H1 (cell line): ENCODE results near the gene RAD9A. TPM values are rescaled to one million over a fixed set of nuclear protein-coding genes. Genes with fewer than 3 reads are reported as not detected.
A peak's percentile ranks its signal among the peaks of the same experiment; 100 is the strongest.

Experiments
- CTCF ChIA-PET: fragments of 300-600 bp; sonication (Branson Sonifier 250); formaldehyde crosslinking; loops from one replicate; lab custom pipeline; 2021; ENCODE audit not compliant: partially characterized antibody; lab: Charles Lee
- POLR2A ChIA-PET: fragments of 300-600 bp; sonication (Branson Sonifier 250); formaldehyde crosslinking; loops from one replicate; lab custom pipeline; 2021; ENCODE audit warnings: inconsistent platforms; ENCODE audit not compliant: partially characterized antibody; lab: Charles Lee
- DNase-seq, 2 experiments: peaks; one replicate each; pipeline versions ENCODE4 v3.0.0 to v3.0.0-alpha.2; 2010 to 2022; ENCODE audit warnings: low spot score in 2 of 2, low read depth in 1 of 2, mixed read lengths in 1 of 2
- FAIRE-seq: peaks from 2 replicates; lab custom pipeline; 2011; peaks lifted over from hg19 to GRCh38; lab: Jason Lieb, UNC
- H2AFZ ChIP-seq: 2 replicates; pipeline ENCODE4 v1.8.1; 2012; ENCODE audit warnings: low read length, inconsistent platforms
- H2AK5ac ChIP-seq: 2 replicates; pipeline ENCODE4 v1.6.1; 2013; ENCODE audit warnings: low read depth, low read length
- H2BK120ac ChIP-seq: replicated peaks from 2 replicates; pipeline ENCODE3; 2013; ENCODE audit warnings: low read depth, low read length, inconsistent platforms
- H2BK12ac ChIP-seq: 2 replicates; pipeline ENCODE4 v1.6.1; 2013; ENCODE audit warnings: low read depth, low read length
- H2BK15ac ChIP-seq: 2 replicates; pipeline ENCODE4 v1.6.1; 2013; ENCODE audit warnings: low read length
- H2BK20ac ChIP-seq: 2 replicates; pipeline ENCODE4 v1.6.1; 2013; ENCODE audit warnings: low read length
- H2BK5ac ChIP-seq: 2 replicates; pipeline ENCODE4 v1.6.1; 2013; ENCODE audit warnings: low read depth, low read length
- H3K14ac ChIP-seq: 2 replicates; pipeline ENCODE4 v1.6.1; 2013; ENCODE audit warnings: inconsistent platforms; ENCODE audit not compliant: insufficient read length
- H3K18ac ChIP-seq: 2 replicates; pipeline ENCODE4 v1.6.1; 2013; ENCODE audit warnings: low read length; ENCODE audit errors: extremely low read depth
- H3K23ac ChIP-seq: 2 replicates; pipeline ENCODE4 v1.6.1; 2013; ENCODE audit warnings: inconsistent platforms; ENCODE audit not compliant: insufficient read length
- H3K23me2 ChIP-seq: 2 replicates; pipeline ENCODE4 v1.6.1; 2013; ENCODE audit warnings: low read depth, low read length
- H3K27ac ChIP-seq: 2 replicates; pipeline ENCODE4 v1.6.1; 2011; ENCODE audit warnings: low read depth, low read length, inconsistent platforms
- H3K27me3 ChIP-seq, 4 experiments: replicated peaks in 1 of 4; 1 replicate in 1 of 4; 2 replicates in 3 of 4; pipeline versions ENCODE4 v1.6.1 to v1.8.1; 2011 to 2013; ENCODE audit warnings: low read length in 3 of 4, mild to moderate bottlenecking in 3 of 4, inconsistent platforms in 2 of 4, mixed read lengths in 2 of 4, moderate library complexity in 1 of 4; ENCODE audit not compliant: control insufficient read depth in 3 of 4, insufficient read depth in 3 of 4; ENCODE audit errors: extremely low read depth in 1 of 4
- H3K36me3 ChIP-seq, 4 experiments: 2 replicates each; pipeline versions ENCODE4 v1.6.1 to v1.8.1; 2011 to 2013; ENCODE audit warnings: mild to moderate bottlenecking in 4 of 4, low read length in 3 of 4, moderate library complexity in 2 of 4, control low read depth in 1 of 4, inconsistent platforms in 1 of 4; ENCODE audit not compliant: insufficient read depth in 4 of 4, control insufficient read depth in 2 of 4
- H3K4ac ChIP-seq: replicated peaks from 2 replicates; pipeline ENCODE3; 2013; ENCODE audit warnings: low read length, low read depth, mixed read lengths, inconsistent platforms; ENCODE audit not compliant: insufficient read length
- H3K4me1 ChIP-seq, 4 experiments: replicated peaks in 1 of 4; 1 replicate in 1 of 4; 2 replicates in 3 of 4; pipeline versions ENCODE4 v1.6.1 to v1.8.1; 2011 to 2013; ENCODE audit warnings: low read length in 3 of 4, inconsistent platforms in 2 of 4, mixed read lengths in 1 of 4; ENCODE audit not compliant: insufficient read depth in 4 of 4, control insufficient read depth in 3 of 4
- H3K4me2 ChIP-seq, 2 experiments: 2 replicates each; pipeline versions ENCODE4 v1.6.1 to v1.8.1; 2011 to 2013; ENCODE audit warnings: low read depth in 2 of 2, low read length in 2 of 2, control low read depth in 1 of 2, inconsistent platforms in 1 of 2, mild to moderate bottlenecking in 1 of 2; ENCODE audit not compliant: insufficient read depth in 1 of 2
- H3K4me3 ChIP-seq, 4 experiments: fragments of 200-600, 300-600 bp in 1 of 4; sonication (generic), shearing (Covaris generic), sonication (Bioruptor Twin) in 1 of 4; 2 replicates each; pipeline versions ENCODE4 v1.5.1 to v1.8.1; 2011 to 2016; ENCODE audit warnings: low read length in 4 of 4, low read depth in 3 of 4, control low read depth in 2 of 4, inconsistent platforms in 2 of 4, mild to moderate bottlenecking in 2 of 4, mixed read lengths in 1 of 4, moderate library complexity in 1 of 4; ENCODE audit not compliant: insufficient read depth in 2 of 4; ENCODE audit errors: extremely low read depth in 1 of 4
- H3K56ac ChIP-seq: replicated peaks from 2 replicates; pipeline ENCODE3; 2013; ENCODE audit warnings: low read depth, mild to moderate bottlenecking, mixed read lengths, low read length, inconsistent platforms; ENCODE audit not compliant: insufficient read length
- H3K79me1 ChIP-seq: 2 replicates; pipeline ENCODE4 v1.6.1; 2013; ENCODE audit warnings: low read depth, low read length, control low read depth
- H3K79me2 ChIP-seq, 2 experiments: 2 replicates each; pipeline versions ENCODE4 v1.6.1 to v1.8.1; 2012 to 2013; ENCODE audit warnings: low read length in 2 of 2, mild to moderate bottlenecking in 2 of 2, inconsistent platforms in 1 of 2; ENCODE audit not compliant: insufficient read depth in 2 of 2, control insufficient read depth in 1 of 2
- H3K9ac ChIP-seq, 4 experiments: replicated peaks in 1 of 4; 1 replicate in 1 of 4; 2 replicates in 3 of 4; pipeline versions ENCODE4 v1.6.1 to v1.8.1; 2011 to 2013; ENCODE audit warnings: low read depth in 3 of 4, low read length in 3 of 4, control low read depth in 2 of 4, mild to moderate bottlenecking in 2 of 4, moderate library complexity in 2 of 4, inconsistent platforms in 1 of 4; ENCODE audit errors: extremely low read depth in 1 of 4
- H3K9me3 ChIP-seq, 2 experiments: 2 replicates each; pipeline versions ENCODE4 v1.6.1 to v1.8.1; 2012 to 2013; ENCODE audit warnings: mild to moderate bottlenecking in 2 of 2, moderate library complexity in 2 of 2, control low read depth in 1 of 2, inconsistent platforms in 1 of 2, low read depth in 1 of 2, low read length in 1 of 2, mixed read lengths in 1 of 2; ENCODE audit not compliant: insufficient read depth in 2 of 2
- H4K20me1 ChIP-seq, 2 experiments: replicated peaks in 1 of 2; 2 replicates each; pipeline versions ENCODE3 to v1.8.1; 2011 to 2013; ENCODE audit warnings: inconsistent platforms in 2 of 2, low read length in 2 of 2, mild to moderate bottlenecking in 1 of 2; ENCODE audit not compliant: insufficient read depth in 2 of 2, control insufficient read depth in 1 of 2
- H4K5ac ChIP-seq: 2 replicates; pipeline ENCODE4 v1.6.1; 2013; ENCODE audit warnings: low read length, low read depth, mixed read lengths, inconsistent platforms; ENCODE audit not compliant: insufficient read length
- H4K8ac ChIP-seq: 2 replicates; pipeline ENCODE4 v1.8.0; 2013; ENCODE audit warnings: mild to moderate bottlenecking, moderate library complexity, low read length, inconsistent platforms; ENCODE audit not compliant: insufficient read depth; ENCODE audit errors: extremely low read depth
- H4K91ac ChIP-seq: replicated peaks from 2 replicates; pipeline ENCODE3; 2013; ENCODE audit warnings: low read length, mixed read lengths, inconsistent platforms; ENCODE audit not compliant: insufficient read length
- BRCA1 ChIP-seq: IDR thresholded peaks from 2 replicates; pipeline ENCODE4 v1.6.1; 2012; ENCODE audit warnings: low read depth, low read length, improper control_type of control experiment
- WGBS, 2 experiments: shearing (Covaris generic) in 1 of 2; methylation state at CpG; one replicate each; pipeline versions ENCODE4 v1.1.6 to v1.1.7; 2013 to 2015; ENCODE audit warnings: low lambda C conversion rate in 2 of 2, mixed read lengths in 2 of 2, inconsistent platforms in 1 of 2, low coverage in 1 of 2, missing lambda C conversion rate in 1 of 2; ENCODE audit not compliant: insufficient replicate concordance in 2 of 2, insufficient coverage in 1 of 2, insufficient read length in 1 of 2; ENCODE audit errors: extremely low coverage in 1 of 2, missing lambda C conversion rate in 1 of 2; 5-methylcytosine and 5-hydroxymethylcytosine counted together
- polyA plus RNA-seq, 7 experiments: library from polyadenylated mRNA; depleted of rRNA in 3 of 7; stranded (reverse) in 5 of 7; unstranded in 2 of 7; fragments of >200 nt in 5 of 7; fragments of 200-250 nt in 2 of 7; gene quantifications; 1 replicate in 5 of 7; 2 replicates in 1 of 7; 4 replicates in 1 of 7; pipeline versions ENCODE4 v1.2.1 to v1.2.3, GENCODE V29; 2011 to 2013; ENCODE audit warnings: missing spikeins in 2 of 7, mixed read lengths in 2 of 7
- total RNA-seq: library from RNA; stranded (reverse); fragmentation: NEBNext Ultra II Directional; extraction: Animal tissue kit (Norgen Biotek cat#: 25700); gene quantifications from 2 replicates; pipeline ENCODE4 v1.2.1, GENCODE V29; 2021

The RAD9A gene
- total and polyA plus RNA-seq, 2 of the 8 experiments (the other 6 are each of a cell fraction or from before 2014, with no cell fraction given) = 22.2 to 25.5 TPM

- 65% methylated on average over 14 of the region's 14 CpGs; no CpG with 5 or more reads in 1 of the 2 experiments for WGBS, 2 experiments
- no peak overlapping the region for H4K5ac ChIP-seq
- no peak overlapping the region for H3K27ac ChIP-seq
- H2BK120ac ChIP-seq = no peak overlapping the region
- H3K23ac ChIP-seq = no peak overlapping the region
- peak overlapping the region; percentile 72; the same call in 1 of the 2 replicates for H2BK15ac ChIP-seq
- no peak overlapping the region for H2AK5ac ChIP-seq
- no peak overlapping the region for H3K56ac ChIP-seq
- ChIA-PET POLR2A (interaction anchor here (0.5 to 4.1 kb wide), 7 partner anchors 8 to 41 kb away, joined by 3 to 16 read pairs (median 3); partner anchors contain the start of genes CLCF1 and POLD4), CTCF (interaction anchor here (2.5 to 34.8 kb wide), 3 partner anchors 8 to 20 kb away, joined by 12 to 1305 read pairs (median 1305); partner anchors contain the start of genes CLCF1, POLD4 and RAD9A)
- no peak overlapping the region for H4K8ac ChIP-seq
- H3K23me2 ChIP-seq = no peaks in the 10 kb centered on the region; the same call in 1 of the 2 replicates
- no peak overlapping the region for H2BK12ac ChIP-seq
- H3K27me3 ChIP-seq = peaks cover 0 to 18% (median 13%) of the 10 kb centered on the region in 4 experiments; a peak in 5 of 7 replicates
- H3K79me1 ChIP-seq = no peaks in the 10 kb centered on the region
- no peak overlapping the region for H3K4me3 ChIP-seq
- no peak overlapping the region for H2BK5ac ChIP-seq
- peaks cover 0 to under 1% of the 10 kb centered on the region in 2 experiments for H4K20me1 ChIP-seq
- no peaks in the 10 kb centered on the region for H3K36me3 ChIP-seq
- no peak overlapping the region for H2AFZ ChIP-seq
- TF ChIP-seq BRCA1 = no peak
- no peak overlapping the region for H3K18ac ChIP-seq
- H3K4me1 ChIP-seq = peaks cover 0 to 16% (median 8%) of the 10 kb centered on the region in 4 experiments; a peak in 6 of 7 replicates
- no peak overlapping the region for H4K91ac ChIP-seq
- no peak overlapping the region for H3K14ac ChIP-seq
- no peaks in the 10 kb centered on the region for H3K79me2 ChIP-seq
- H3K9me3 ChIP-seq = no peaks in the 10 kb centered on the region
- no peak overlapping the region for H2BK20ac ChIP-seq
- no peak for FAIRE-seq
- DNase-seq = no peak
- peak overlapping the region; percentile 26 to 28; a peak in 2 of 4 replicates for H3K4me2 ChIP-seq
- H3K9ac ChIP-seq = no peak overlapping the region
- no peak overlapping the region for H3K4ac ChIP-seq
These were observed 25.9 kb upstream of the RAD9A start for GRCh38 chr11:67365736-67366444.
